Osteoblast (primary cell): ENCODE data around the gene POLDIP3. TPM values are rescaled to one million over a fixed set of nuclear protein-coding genes. Genes with fewer than 3 reads are reported as not detected.

Experiments
- DNase-seq: peaks from one replicate; pipeline ENCODE4 v3.0.0; 2011; ENCODE audit warnings: low spot score, mixed read lengths; ENCODE audit not compliant: insufficient read length; ENCODE audit errors: missing footprints
- H2AFZ ChIP-seq: 2 replicates; pipeline ENCODE4 v1.6.0; 2011; ENCODE audit warnings: mild to moderate bottlenecking, low read length
- H3K27ac ChIP-seq: 2 replicates; pipeline ENCODE4 v1.5.1; 2011; ENCODE audit warnings: mild to moderate bottlenecking, low read depth, low read length, moderate library complexity
- H3K27me3 ChIP-seq: 2 replicates; pipeline ENCODE4 v1.6.0; 2012; ENCODE audit warnings: mild to moderate bottlenecking, control low read depth, inconsistent platforms, low read length, moderate library complexity; ENCODE audit not compliant: insufficient read depth
- H3K36me3 ChIP-seq: 2 replicates; pipeline ENCODE4 v1.5.1; 2011; ENCODE audit warnings: mild to moderate bottlenecking, low read length, control low read depth, moderate library complexity; ENCODE audit not compliant: insufficient read depth
- H3K4me1 ChIP-seq: 2 replicates; pipeline ENCODE4 v1.5.1; 2011; ENCODE audit warnings: mild to moderate bottlenecking, low read length, control low read depth, moderate library complexity; ENCODE audit not compliant: insufficient read depth
- H3K4me2 ChIP-seq: 2 replicates; pipeline ENCODE4 v1.6.0; 2011; ENCODE audit warnings: mild to moderate bottlenecking, low read length; ENCODE audit not compliant: insufficient read depth
- H3K4me3 ChIP-seq: fragments of 200-600 bp; sonication (generic); 3 replicates; pipeline ENCODE4 v1.5.1; 2012; ENCODE audit warnings: mild to moderate bottlenecking, low read length, inconsistent platforms; ENCODE audit not compliant: insufficient read depth
- H3K79me2 ChIP-seq: 2 replicates; pipeline ENCODE4 v1.6.0; 2012; ENCODE audit warnings: mild to moderate bottlenecking, low read length, control low read depth, inconsistent platforms; ENCODE audit not compliant: insufficient read depth
- H3K9me3 ChIP-seq: 2 replicates; pipeline ENCODE4 v1.5.1; 2011; ENCODE audit warnings: low read depth, low read length, control low read depth
- H4K20me1 ChIP-seq: 2 replicates; pipeline ENCODE4 v1.6.0; 2012; ENCODE audit warnings: mild to moderate bottlenecking, low read length, control low read depth; ENCODE audit not compliant: insufficient read depth
- CTCF ChIP-seq: IDR thresholded peaks from 2 replicates; pipeline ENCODE4 v1.5.1; 2011; ENCODE audit warnings: mild to moderate bottlenecking, low read depth, low read length, moderate library complexity; ENCODE audit errors: extremely low read depth
- total RNA-seq: library from RNA; depleted of rRNA; stranded (reverse); fragments of >200 nt; gene quantifications from 2 replicates; pipeline ENCODE4 v1.2.3, GENCODE V29; 2012

Gene POLDIP3
- total RNA-seq, 1 donor, result 22.4 TPM

- Histone ChIP-seq H3K9me3 (no peaks in the 10 kb centered on the region), H3K79me2 (peaks cover 76% of the 10 kb centered on the region), H2AFZ (no peak overlapping the region), H3K27me3 (no peaks in the 10 kb centered on the region), H3K4me1 (peaks cover 13% of the 10 kb centered on the region), H3K27ac (peak overlapping the region; percentile 92), H3K4me2 (peak overlapping the region; percentile 58), H3K36me3 (peaks cover 30% of the 10 kb centered on the region), H4K20me1 (peaks cover 14% of the 10 kb centered on the region), H3K4me3 (no peak overlapping the region)
- peak; percentile 100 for DNase-seq
- no peak for TF ChIP-seq CTCF
These were observed 20.8 kb upstream of the POLDIP3 start for GRCh38 chr22:42635531-42635930.

GRCh38 chr22:42633013-42633412 lies 18.3 kb upstream of the POLDIP3 start:
- Histone ChIP-seq H3K36me3 (peaks cover 48% of the 10 kb centered on the region), H4K20me1 (peaks cover 6% of the 10 kb centered on the region), H3K79me2 (peaks cover 60% of the 10 kb centered on the region), H3K9me3 (no peaks in the 10 kb centered on the region), H3K4me1 (peaks cover 13% of the 10 kb centered on the region), H3K27me3 (no peaks in the 10 kb centered on the region), H3K4me2 (no peak overlapping the region), H2AFZ (no peak overlapping the region), H3K27ac (no peak overlapping the region), H3K4me3 (no peak overlapping the region)
- DNase-seq, result peak; percentile 35
- TF ChIP-seq CTCF, result no peak

- no peak overlapping the region for H3K4me2 ChIP-seq
- peak; percentile 46 for TF ChIP-seq CTCF
- H3K4me1 ChIP-seq, result peaks cover 13% of the 10 kb centered on the region
- no peak overlapping the region for H3K27ac ChIP-seq
- peaks cover 56% of the 10 kb centered on the region for H3K36me3 ChIP-seq
- peak; percentile 79 for DNase-seq
- H4K20me1 ChIP-seq, result peaks cover 3% of the 10 kb centered on the region
- H2AFZ ChIP-seq, result no peak overlapping the region
- H3K4me3 ChIP-seq, result no peak overlapping the region
- no peaks in the 10 kb centered on the region for H3K9me3 ChIP-seq
- H3K27me3 ChIP-seq, result no peaks in the 10 kb centered on the region
- H3K79me2 ChIP-seq, result peaks cover 51% of the 10 kb centered on the region
These were observed 17.4 kb upstream of the POLDIP3 start for GRCh38 chr22:42632096-42632495.

GRCh38 chr22:42630901-42631602 lies 16.4 kb upstream of the POLDIP3 start:
- no peaks in the 10 kb centered on the region for H3K9me3 ChIP-seq
- no peak overlapping the region for H3K4me3 ChIP-seq
- peak overlapping the region; percentile 3 for H3K27ac ChIP-seq
- peaks cover 41% of the 10 kb centered on the region for H3K79me2 ChIP-seq
- H4K20me1 ChIP-seq, result peaks cover 2% of the 10 kb centered on the region
- peaks cover 9% of the 10 kb centered on the region for H3K4me1 ChIP-seq
- no peak overlapping the region for H3K4me2 ChIP-seq
- H2AFZ ChIP-seq, result no peak overlapping the region
- DNase-seq, result peak; percentile 94
- no peaks in the 10 kb centered on the region for H3K27me3 ChIP-seq
- peaks cover 58% of the 10 kb centered on the region for H3K36me3 ChIP-seq
- TF ChIP-seq CTCF, result no peak
